DMS53 (cell line): ENCODE measurements around the gene ADAMTS4.

Source experiments
- DNase-seq: peaks from one replicate; lab custom pipeline; 2025; lab: John Stamatoyannopoulos, UW

Gene ADAMTS4

DNA sequence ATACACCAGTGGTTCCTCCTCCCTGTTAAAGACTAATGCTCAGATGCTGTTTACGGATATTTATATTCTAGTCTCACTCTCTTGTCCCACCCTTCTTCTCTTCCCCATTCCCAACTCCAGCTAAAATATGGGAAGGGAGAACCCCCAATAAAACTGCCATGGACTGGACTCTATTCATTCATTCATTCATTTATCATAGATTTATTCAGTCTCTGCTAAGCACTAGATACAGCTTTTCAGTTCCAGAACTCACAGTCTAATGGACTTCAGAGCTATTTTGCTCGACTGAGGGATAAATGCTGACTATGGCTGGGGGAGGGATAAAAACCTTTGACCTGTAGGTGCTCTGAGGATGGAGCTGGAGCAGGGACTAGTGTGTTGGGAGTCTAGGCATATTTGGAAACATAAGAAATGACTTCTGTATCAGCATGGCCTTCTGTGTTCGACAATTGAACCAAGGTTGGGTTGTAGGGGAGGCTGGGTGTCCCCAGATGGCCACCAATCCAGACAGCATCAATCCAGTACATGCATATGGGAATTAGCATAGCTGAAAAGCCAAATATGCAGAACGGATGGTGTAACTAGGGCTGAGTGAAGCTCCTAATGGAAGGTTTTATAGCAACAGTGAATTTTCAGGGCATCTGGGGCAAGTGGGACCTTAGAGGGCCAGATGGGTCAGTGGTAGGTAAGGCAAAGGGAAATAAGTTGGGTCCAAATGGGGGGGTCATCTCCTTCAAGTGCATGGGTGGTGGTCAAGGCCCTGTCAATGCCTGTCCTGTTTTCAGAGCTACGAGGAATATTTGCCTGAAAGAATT lies 20.4 kb upstream of the ADAMTS4 start:
- no peak for DNase-seq

DNA sequence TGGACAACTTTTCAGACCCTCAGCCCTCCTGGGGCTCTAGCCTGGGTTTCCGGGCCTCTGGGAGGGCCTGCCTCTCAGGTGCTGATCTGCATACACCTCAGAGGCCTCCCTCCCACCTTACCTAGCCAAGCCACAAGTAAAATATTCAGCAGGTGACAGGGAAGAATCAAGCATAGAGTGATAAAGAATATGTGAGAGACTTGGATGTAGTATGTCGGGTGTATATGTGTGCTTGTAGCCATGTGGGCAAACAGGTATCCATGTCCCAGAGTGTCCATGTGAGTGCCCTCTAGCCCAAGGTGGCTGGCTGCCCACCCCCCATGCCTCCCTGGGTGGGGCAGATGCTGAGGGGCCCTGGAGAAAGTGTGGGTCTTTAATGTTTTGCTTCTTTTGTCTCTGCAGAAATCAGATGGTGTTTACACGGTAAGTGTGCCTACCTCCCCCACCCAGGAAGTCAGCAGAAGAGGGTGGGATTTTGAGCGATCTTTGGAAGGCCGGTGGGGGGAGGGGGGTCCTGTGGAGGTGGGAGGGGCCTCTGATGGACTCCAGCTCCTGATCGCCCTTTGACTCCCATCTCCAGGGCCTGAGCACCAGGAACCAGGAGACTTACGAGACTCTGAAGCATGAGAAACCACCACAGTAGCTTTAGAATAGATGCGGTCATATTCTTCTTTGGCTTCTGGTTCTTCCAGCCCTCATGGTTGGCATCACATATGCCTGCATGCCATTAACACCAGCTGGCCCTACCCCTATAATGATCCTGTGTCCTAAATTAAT lies 19.6 kb upstream of the ADAMTS4 start:
- no peak for DNase-seq

DNA sequence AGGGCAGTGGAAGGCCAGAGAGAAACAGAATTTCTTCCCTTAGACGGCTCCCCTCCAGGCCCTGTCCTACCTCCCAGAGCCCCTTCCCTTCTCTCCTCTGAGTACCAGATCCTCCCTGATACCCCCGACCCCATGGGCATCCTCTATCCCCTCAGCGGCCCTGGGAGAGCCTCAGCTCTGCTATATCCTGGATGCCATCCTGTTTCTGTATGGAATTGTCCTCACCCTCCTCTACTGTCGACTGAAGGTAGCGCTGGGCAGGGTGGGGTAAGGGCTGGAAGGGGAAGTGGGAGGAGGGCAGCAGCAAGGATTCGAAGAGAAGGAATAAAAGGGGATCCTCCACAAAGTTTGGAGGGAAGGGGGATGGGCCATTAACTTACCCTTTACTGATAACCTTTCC lies 19.0 kb upstream of the ADAMTS4 start:
- no peak for DNase-seq

DNA sequence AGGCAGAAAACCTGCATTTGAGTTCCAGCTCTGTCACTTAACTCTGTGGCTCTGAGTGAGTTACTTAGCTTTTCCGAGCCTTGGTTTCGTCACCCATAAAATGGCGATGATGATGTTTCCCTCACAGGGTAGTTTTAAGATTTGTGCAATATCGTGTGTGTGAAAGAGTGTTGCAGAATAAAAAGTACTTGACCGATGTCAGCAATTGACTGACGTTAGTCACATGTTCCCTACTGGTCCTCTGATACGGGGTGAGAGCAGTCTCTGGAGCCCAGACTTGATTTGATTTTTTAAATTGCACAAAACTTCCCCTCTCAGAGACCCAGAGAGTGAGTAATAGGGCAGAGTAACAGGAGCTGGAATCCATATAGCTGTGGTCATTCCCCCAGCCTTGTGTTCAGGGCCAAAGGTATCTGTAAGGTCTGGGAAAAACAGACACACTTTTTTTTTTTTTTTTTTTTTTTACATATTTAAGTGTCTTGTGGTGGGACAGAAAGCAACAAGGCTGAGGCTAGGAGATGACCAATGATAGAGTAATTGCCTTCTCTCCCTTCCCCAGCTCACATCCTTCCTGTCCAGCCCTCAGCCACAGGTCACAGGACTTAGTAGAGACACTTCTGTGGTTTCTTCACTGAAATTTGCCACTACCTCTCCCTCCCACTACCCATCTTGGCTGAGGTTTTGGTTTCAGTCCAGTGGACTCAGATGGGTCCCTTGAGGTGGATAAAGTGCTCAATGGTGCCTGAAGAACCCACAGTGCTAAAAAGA lies 18.3 kb upstream of the ADAMTS4 start:
- DNase-seq = no peak

DNA sequence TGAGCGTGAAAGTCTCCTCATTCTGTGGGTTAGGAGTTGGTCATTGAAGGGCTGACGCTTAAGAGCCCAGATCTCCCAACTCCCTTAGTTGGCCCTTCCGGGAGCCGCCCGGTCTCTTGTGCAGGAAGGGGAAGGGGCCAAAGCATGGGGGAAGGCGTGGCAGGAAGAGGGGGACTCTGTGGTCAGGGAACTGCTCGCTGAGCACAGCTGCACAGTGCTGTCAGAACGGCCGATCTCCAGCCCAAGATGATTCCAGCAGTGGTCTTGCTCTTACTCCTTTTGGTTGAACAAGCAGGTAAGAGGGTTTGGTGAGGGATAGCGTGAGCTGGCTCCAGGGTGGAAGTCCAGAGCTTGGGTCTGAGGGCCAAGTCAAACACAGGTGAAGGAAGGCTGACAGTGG lies 16.2 kb upstream of the ADAMTS4 start, which contains the start of gene FCER1G:
TSS of gene FCER1G (plus strand) at position 220 of the 400 bp plus-strand sequence. CDS start at position 247, 27 bp downstream.
- DNase-seq = no peak

DNA sequence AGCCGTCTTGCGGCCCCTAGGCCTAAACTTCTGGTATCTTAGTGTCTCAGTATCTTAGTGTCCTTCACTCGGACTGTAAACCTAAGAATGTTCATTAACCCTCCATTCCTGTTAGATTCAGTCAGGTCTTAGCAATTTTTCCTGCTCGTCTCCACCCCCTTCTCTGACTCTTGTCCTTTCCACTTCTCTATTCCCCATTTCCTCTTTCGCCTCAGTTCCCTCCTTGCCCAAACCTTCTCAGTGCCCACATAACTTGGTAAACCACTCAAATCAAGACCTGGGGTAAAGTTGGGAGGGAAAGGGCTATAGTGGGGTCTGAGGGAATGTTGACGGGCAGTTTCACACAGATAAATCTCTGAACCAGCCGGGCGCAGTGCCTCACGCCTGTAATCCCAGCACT lies 15.5 kb upstream of the ADAMTS4 start:
- no peak for DNase-seq

DNA sequence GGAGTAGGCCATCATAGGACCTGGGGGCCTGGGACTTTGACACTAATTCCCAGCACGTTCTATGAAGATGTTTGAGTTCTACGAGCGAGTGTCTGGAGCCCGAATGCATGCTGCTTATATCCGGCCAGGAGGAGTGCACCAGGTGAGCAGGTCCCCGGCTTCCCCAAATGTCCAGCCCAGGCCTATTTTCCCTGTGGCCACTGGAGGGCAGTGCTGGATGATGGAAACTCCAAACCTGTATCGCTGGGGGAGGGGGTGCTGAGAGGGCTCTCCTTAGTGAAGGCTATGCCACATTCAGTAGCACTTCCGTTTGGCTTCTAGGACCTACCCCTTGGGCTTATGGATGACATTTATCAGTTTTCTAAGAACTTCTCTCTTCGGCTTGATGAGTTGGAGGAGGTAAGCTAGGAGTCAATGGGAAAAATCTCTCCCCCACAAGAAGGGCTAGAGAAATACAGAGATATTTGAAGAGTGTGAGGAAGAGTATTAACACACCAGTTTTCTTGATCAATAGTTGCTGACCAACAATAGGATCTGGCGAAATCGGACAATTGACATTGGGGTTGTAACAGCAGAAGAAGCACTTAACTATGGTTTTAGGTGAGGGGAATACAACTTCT lies 11.0 kb upstream of the ADAMTS4 start:
- DNase-seq = peak; percentile 94

DNA sequence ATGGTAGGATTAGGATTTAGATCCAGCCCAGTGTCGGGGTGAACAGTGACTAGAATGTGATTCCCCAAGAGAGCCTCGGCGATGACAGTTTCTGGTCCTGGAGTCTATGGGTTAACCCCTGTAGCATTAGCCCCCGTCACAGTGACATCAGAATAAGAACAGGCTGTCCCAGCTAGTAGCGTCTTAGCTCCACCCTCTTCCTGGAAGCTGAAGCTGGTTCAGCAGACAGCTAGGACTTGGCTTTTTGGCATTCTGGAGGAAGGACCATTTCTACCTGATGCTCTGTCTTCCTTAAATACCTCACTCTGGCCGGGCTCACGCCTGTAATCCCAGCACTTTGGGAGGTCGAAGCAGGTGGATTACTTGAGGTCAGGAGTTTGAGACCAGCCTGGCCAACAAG lies 8.3 kb upstream of the ADAMTS4 start:
- no peak for DNase-seq

DNA sequence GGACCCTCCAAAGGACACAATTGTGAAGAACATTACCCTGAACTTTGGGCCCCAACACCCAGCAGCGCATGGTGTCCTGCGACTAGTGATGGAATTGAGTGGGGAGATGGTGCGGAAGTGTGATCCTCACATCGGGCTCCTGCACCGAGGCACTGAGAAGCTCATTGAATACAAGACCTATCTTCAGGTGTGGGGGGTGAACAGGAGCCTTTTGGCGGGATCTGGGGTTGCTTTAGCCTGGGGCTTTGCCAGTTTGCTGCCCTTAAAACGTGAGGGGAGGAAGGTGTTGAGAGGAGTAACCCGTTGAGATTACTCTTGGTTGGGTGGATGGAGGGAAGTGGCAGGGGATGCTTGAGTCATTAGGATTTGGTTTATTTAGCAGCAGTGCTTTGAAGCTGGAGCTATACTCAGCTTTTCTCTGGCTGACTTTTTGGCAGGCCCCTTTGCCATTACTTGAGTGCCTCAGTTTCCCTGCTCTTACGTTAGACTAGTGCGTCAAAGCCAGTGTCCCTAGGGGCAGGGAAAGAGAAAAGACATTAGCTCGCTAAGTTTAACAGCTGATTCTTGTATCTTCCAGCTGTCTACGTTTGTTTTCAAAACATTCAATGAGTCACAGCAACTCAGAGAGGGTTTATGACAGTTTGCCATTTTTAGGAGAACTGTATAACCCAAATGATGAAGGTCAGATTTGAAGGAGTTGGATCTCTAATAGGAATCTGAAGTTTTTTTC lies 7.7 kb upstream of the ADAMTS4 start:
- DNase-seq = no peak

DNA sequence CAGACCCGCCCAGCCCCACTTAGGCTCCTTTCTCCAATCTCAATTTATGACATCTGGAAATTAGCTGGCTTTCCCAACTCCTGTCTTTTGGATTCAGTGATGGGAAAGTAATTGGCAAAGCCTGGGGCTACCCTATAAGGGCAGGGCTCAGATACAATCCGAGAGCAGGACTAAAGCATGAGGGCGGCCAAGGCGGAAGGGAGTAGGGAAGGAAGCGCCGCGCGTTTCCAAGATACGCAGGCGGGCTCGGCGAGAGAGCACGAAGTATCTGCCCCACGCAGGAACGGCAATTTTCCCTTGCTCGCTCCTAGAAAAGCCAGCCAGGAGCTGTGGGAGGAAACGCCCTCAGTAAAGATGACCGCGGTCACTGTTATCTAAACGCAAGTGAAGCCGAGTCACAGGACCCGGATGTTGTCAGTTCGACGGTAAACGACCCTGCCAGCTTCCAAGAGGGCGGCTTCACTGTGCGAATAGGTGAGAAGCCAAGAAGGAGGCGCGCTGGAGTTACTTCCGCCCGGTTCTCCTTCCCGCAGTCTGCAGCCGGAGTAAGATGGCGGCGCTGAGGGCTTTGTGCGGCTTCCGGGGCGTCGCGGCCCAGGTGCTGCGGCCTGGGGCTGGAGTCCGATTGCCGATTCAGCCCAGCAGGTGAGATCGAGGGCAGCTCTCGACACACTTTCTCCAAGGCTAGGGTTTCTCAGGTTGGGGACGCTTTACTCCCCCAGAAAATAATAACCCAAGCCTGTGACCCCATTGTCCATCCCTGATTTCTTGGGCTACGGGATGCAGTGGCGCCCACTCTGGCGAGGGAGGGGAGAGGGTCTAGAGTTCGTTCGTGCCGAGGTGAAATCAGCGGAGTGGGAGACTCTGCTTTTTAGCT lies 3.2 kb upstream of the ADAMTS4 start, which contains the start of gene NDUFS2:
TSS of gene NDUFS2 (plus strand) at position 532 of the 877 bp plus-strand sequence. CDS start at position 551, 19 bp downstream.
- DNase-seq = peak; percentile 100

DNA sequence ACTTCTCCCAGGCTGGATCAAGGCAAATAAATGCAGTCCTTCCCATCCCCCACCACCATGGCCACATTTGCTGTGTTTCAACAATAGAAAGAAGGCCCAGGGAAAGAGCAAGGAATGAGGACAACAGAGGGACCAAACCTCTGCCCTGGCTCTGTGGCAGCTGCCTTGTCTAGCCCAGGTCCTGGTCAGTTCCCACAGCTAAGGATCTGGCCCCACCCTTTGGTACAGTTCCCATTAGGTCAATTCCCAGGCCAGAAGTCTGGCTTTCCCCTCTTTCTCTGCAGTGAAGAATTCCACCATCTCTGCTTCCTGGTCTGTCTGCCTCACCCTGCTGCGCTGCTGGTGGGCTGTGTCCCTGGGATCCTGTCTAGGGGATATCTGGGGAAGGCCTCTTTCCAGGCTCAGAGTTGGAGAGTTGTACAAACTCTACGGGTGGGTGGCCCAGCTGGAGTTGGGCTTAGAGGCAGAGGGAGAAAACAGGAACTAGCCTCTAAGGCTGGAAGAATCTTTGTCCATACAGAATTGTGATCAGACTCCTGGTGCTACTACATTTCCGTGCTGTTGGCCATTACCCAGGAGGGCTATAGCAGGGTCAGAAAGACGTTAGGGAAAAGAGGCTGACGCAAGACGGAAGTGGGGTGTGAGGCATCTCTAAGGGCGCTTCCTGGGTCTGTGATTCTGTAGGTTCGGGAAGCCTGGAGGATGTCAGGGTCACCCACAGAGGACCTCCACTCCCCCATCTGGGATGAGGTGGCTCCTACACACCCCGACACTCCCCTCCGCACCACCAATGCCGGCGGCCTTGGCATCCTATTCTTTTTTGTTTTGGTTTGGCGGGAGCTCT lies 2.4 kb upstream of the ADAMTS4 start:
- DNase-seq = peak; percentile 36

DNA sequence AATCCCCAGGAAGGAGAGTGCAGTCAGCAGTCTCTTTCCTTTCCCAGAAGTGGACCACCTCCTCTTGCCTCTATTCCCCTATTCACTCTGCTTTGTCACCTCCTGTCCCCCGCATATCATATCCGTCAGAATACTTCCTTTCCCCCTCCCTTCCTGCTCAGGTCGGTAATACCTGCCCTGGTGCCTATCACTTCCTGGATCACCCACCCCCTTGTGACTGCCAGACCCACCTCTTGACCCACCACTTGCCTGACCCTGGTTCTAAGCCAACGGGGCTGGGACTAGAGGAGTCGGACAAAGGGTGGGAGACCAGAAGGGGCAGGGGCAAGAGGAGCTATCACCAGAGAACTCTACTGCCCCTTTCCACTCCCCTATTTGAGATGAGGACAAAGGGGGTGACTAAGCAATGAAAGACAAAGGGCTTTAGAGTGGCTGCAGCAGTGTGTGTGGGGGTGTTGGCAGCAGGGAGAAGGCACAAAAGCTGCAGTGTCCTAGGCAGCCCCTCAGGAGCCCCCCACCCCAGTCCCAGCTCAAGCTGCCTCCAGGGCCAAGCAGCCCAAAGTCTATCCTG lies 1.7 kb upstream of the ADAMTS4 start:
- no peak for DNase-seq

DNA sequence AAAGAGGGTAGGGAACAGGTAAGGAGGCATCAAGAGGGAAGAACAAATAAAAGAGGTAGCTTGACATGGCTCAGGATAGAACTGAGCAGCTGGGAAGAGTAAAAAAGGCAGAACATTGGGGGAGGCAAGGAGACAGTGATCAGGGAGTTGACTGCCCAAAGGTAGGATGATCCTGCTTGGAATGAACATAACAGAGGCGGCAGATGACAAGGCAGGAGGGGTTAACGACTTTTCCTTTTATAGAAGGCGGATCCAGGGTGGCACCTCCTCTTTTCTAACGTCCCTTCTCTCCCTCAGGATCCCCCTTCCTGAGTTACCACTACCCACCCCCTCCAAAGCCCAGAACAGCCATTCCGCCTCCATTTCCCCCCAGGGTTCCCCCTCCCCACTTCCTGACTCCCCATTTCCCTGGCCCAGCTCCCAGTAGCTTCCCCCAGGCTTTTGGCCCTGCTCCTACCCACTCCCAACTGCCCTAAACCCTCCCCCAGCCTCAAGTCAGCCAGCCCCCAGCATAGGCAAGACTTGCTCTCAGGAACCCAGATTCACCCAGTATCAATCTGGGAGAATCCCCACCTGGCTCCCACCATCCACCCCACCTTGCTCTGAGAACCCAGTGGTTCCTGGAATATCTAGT lies 769 bp upstream of the ADAMTS4 start:
- no peak for DNase-seq

DNA sequence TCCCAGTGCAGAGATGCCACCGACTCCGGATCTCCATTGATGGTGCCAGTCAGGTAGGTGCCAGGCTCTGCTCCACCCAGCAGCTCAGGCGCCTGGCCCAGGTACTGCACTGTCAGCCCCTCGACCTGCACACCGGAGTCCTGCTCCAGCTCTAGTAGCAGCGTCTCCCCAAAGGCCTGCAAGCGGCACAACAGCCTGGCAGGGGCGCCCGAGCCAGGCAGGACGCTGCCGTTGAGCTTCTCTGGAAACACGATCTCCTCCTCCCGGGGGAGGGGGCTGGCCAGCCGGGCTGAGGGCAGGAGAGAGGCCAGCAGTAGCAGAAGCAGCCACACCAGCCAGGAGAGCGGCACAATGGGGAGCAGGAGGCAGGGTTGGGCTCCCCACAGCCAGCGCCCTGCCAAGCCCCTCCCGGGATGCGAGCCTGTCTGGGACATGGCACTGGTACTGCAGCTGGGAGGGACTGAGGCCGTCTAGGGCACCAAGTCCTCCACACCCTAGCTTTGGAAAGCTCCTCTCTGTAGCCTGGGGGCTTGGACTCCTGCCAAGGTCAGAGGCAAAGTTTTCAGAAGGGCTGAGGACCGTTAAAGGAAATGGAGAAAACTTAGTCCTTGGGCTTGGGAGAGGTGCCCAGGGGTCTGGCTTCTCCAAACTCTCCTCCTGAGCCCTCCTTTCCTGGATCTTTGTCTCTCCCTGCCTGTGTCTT lies 509 bp downstream of the ADAMTS4 start:
- DNase-seq = peak; percentile 27

DNA sequence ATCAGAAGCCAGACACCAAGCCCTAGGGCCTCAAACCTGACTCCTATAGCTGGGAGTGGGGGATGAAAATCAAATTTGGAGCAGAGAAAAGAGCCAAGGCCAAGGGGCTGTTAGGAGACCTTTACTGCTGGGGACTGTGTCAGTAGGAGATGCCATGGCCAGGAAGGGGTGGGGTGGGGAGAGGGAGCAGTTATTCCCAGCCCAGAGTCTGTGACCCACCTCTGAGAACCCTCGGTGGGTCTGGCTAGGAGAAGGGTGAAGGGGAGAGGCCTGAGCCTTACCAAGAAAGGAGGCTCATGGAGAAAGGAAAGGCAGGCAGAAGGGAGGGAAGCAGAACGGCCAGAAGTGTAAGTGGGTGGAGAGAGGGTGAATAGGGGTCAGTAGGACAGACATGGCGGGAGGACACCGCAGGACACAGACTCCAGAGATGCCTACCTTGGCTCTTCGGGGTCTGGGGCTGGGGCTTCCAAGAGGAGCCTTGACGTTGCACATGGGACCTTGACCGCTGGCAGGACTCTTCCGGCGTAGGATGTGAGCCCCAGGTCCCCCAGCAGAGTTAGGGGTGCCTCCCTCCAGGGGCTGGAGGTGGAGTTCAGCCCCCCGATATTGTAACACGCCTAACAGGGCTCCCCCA lies 1.2 kb downstream of the ADAMTS4 start:
- DNase-seq = no peak

DNA sequence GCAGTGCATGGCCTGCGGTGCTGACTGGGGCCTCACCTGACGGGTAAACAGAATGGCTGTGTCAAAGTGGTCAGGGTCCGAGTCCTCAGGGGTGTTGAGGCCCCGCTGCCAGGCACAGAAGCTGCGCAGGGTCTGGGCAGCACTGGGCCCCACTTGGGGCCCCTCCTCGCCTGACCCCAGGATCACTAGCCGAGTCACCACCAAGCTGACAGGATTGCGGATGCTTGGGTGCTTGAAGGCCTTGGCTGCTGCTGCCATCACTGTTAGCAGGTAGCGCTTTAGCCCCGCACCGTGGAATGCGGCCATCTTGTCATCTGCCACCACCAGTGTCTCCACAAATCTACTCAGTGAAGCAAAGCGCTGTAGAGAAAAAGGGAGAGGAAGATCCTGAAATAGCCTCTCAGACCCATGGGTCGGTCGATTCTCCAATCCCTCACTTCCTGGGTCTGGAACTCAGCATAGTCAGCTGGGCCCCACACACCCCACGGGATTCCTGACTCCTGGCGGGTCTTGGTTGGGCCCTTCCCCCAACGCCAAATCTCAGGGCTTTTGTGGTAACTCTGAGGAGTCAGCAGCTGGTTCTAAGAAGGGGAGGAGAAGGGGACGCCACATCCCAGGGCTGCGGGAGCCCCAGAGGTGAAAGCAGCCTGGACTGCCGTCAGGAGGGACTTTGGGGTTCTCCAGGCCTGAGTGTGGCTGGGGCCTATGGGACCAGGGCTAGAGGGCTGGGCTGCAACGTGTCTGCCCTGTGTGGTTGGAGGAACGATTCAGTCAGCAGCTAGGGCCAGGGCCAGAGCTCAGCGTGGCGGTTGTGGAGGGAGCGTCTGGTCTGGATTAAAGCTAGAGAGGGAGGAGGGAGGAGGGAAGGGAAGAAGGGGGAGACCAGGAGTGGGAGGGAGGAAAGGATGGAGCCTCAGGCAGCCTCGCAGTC lies 2.1 kb downstream of the ADAMTS4 start:
- DNase-seq = no peak
